Ecto neural progenitor cell (in vitro differentiated cells): ENCODE results near the gene MARS1.
A peak's percentile ranks its signal among the peaks of the same experiment; 100 is the strongest.

Experiments used
- DNase-seq: peaks from one replicate; pipeline ENCODE4 v3.0.0-alpha.2; 2018; ENCODE audit warnings: low spot score

MARS1 gene

DNA sequence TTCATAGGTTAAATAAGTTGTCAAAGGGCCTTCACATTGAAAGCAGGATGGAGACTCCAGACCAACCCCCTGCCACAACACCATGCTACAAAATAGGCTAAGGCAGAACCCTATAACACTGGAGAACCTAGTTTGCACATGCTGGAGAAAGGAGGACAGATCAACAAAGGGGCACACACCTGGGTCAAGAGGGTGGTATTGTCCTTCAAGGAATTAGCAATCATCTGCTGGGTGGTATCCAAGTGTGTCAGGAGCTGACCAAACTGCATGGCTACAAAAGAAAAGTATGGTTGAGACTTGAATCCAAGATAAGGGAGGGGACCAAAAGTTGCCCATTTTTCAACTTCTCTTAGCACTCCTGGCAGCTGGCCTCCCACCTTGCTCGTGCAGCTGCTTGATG, 44.0 kb downstream of the MARS1 start:
- no peak for DNase-seq

- DNase-seq: no peak
These were observed 45.2 kb downstream of the MARS1 start for GRCh38 chr12:57533108-57533507.

- no peak for DNase-seq
These were observed 46.4 kb downstream of the MARS1 start for GRCh38 chr12:57534250-57534649.

DNA sequence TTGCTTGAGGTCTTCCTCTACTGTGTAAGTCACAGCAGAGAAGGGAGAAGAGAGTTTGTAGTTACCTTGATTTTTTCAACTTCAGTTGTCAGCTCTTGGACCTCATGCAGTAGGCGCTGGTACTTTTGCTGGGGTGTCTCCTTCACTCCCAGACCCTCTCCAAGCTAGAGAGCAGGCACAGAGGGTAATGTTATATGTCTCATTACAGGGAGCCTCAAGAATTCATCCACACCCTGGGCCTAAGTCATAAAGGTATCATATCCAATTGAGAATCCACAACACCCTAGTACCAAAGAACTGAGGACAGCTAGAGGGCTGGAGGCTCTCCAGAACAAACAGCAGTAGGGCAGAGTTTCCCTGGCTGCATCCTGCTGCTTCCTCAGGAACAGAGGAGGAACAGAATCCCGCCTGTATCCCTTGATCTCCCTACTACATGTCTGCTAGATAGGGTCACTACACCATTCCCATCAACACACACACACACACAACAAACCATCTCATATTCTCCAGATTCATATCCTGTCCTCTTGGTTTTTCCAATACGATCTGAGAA, 47.2 kb downstream of the MARS1 start:
- DNase-seq: no peak

DNA sequence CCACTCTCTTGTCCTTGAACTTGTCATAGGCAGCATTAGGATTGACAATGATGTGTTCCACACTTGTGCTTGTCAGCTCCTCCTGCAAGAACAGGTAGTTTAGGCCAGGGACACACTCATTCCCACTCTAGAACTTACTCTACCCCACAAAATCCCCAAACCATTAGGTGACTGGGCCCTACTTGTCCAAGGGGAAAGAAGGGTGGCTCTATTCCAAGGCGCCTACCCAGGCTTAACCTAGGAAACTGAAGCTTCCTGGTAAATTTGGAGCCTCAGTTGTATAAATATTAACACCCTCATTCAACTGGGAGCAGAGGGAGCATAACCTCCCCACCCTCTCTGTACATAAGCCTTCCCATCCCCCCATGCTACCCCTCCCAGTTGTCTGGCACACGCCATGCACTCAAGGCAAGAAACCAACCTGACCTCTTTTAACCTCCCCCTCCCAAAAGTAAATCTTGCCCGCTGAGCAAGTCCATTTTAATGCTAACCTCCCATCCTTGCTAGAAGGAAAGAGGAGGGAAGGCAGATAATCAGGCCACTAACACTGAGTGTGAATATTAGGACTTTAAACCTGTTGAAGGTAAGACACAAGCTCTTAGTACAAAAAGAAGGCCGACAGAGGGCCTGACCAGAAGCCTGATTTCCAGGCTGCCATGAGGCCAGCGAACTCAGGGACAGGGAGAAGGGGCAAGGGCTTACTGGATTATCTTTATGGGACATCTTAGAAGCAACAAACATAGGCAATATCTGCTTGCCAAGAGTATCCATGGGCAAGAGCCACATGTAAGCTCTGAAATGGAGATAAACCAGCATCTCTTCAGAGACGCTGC, 48.1 kb downstream of the MARS1 start:
- no peak for DNase-seq

DNA sequence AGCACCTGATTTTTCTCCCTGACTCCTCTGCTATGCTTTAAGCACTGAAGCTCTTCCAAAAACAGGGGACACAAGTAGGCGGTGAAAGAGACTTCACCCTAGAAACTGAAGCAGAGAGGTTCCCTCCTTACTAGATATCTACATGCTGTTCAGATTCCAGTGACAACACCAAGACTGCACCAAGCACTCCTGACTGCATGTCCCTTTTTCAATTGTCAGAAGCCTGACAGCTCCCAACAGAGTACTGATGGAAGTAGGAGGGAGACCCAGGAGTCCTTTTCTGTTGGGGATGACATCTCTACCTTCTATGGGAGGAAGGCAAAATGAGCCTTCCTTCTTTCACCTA, 48.7 kb downstream of the MARS1 start:
- no peak for DNase-seq

GRCh38 chr12:57539134-57539768, 51.4 kb downstream of the MARS1 start:
- DNase-seq: no peak

GRCh38 chr12:57541001-57541400, 53.1 kb downstream of the MARS1 start:
- DNase-seq: no peak

DNA sequence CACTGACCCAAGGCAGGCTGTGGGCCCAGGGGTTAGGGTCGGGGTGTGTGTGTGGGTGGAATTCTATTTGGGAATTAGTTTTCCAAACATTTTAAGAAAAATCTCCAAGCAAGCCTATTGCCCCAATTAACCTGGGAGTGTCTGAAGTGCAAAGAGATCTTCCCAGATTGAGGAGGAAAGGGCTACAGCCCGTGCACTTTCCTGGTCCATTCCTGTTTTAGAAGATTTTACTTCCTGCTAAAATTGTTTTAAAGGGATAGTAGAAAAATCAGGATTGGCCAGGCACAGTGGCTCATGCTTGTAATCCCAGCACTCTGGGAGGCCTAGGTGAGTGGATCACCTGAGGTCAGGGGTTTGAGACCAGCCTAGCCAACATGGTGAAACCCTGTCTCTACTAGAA, 53.8 kb downstream of the MARS1 start:
- no peak for DNase-seq

- no peak for DNase-seq
These were observed 55.7 kb downstream of the MARS1 start for GRCh38 chr12:57543581-57543980.

GRCh38 chr12:57545809-57546437, 58.1 kb downstream of the MARS1 start:
- no peak for DNase-seq

DNA sequence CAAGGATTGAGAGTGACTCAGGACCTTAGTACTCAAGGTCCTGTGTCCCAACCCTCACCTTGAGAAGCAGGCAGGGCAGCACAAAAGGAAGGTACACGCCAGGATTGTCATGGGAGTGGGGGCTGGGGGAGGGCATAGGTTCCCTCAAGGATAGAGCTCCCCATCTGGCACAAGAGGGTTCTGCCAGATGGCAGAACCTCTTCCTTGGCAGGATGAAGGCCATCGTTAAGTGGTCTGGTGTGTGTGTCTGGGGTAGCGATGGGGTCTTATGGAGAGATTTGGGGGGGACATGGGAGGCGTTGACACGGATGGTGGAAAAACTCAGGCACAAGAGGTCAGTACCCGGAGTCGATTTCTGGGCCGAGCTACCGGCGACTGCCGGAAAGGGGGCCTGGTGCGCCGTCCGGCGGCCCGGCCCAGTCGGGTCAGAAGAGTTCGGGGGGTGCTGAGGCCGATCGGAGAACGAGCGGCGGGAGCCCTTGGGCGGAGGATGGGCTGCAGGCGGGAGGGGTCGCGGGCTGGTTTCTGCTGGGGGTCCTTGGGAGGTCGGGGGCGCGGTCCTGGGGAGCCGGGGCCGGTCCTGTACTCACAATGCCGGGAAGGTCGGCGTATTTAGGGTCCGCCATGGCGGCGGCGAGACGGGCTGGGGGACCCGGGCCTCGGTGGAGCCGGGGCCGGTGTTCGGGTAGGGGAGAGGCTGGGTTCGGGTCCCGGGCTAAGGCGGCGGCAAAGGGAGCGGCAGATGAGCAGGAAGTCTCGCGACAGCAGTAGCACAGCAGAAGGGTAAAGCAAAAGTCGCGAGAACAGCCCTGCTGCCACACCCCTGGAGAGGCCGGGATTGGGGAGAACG, 58.8 kb downstream of the MARS1 start, which contains the start of gene DCTN2:
Gene DCTN2, minus strand, starts transcription at position 755 of the 850 bp plus-strand sequence. Its CDS starts 129 bp downstream, at position 626.
- peak; percentile 98 for DNase-seq

- no peak for DNase-seq
These were observed 59.6 kb downstream of the MARS1 start for GRCh38 chr12:57547288-57548012.

DNA sequence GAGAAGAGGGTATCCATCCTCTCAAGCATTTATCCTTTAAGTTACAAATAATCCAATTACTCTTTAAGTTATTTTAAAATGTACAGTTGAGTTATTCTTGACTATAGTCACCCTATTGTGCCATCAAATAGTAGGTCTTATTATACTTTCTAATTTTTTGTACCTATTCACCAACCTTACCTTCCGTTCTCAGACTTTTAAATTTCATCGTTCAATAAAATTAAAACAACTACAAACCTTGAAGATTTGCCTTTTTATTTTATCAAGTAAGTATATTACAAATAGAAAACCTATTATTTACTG, 60.1 kb downstream of the MARS1 start:
- DNase-seq: no peak

GRCh38 chr12:57548488-57548887, 60.6 kb downstream of the MARS1 start:
- no peak for DNase-seq

- no peak for DNase-seq
These were observed 61.5 kb downstream of the MARS1 start for GRCh38 chr12:57549203-57549908.

GRCh38 chr12:57549909-57550640, 62.2 kb downstream of the MARS1 start, which contains the start of gene KIF5A:
Gene KIF5A, plus strand, starts transcription at chr12:57550044. Its CDS starts 228 bp downstream, at chr12:57550272.
- DNase-seq: peak; percentile 85

GRCh38 chr12:57550641-57551549, 63.0 kb downstream of the MARS1 start:
- DNase-seq: no peak
